Measurements from ENCODE around the gene AANAT. TPM values are rescaled to one million over a fixed set of nuclear protein-coding genes. Genes with fewer than 3 reads are reported as not detected.
A peak's percentile ranks its signal among the peaks of the same experiment; 100 is the strongest.

Gene AANAT
- total RNA-seq, 6 experiments from 2014 or later: not detected

DNA sequence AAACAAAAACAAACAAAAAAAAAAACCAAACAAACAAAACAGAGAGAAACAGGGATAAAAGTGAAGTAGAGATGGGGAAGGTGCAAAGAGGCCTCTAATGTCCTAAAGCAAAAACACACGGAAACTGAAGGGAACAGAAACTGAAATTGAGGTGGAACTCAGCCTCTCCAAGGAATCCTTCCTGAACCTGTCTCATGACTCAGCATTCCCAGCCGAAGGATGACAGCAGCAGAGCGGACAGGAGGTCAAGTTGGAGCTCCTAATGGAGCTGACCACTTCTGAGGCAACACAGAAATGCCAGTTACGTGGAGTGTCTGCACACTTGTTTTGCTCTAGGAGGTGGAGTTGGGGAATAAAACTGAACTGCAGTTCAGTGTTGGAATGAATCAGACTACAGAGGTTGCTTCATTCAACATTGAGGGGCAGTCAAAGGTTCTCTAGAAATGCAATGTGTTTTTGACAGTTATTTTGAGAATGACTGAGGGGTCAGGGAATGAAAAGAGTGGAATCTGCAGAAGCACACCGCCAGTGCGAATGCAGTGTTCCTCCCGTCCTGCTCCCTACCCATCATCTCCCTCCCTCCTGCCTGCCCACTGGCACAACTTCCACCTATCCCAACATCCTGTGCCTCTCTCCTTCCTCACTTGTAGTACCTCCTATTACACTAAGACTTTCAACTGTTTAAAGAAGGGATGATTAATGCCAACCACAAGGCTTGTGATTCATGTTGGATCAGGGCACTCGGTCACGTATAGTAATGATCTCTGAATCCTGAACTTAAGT is 20.8 kb upstream of the AANAT start:
- TF ChIP-seq POLR2A (IDR thresholded peaks at IDR 0.05): no peak
- TF ChIP-seq, protein P1, sequence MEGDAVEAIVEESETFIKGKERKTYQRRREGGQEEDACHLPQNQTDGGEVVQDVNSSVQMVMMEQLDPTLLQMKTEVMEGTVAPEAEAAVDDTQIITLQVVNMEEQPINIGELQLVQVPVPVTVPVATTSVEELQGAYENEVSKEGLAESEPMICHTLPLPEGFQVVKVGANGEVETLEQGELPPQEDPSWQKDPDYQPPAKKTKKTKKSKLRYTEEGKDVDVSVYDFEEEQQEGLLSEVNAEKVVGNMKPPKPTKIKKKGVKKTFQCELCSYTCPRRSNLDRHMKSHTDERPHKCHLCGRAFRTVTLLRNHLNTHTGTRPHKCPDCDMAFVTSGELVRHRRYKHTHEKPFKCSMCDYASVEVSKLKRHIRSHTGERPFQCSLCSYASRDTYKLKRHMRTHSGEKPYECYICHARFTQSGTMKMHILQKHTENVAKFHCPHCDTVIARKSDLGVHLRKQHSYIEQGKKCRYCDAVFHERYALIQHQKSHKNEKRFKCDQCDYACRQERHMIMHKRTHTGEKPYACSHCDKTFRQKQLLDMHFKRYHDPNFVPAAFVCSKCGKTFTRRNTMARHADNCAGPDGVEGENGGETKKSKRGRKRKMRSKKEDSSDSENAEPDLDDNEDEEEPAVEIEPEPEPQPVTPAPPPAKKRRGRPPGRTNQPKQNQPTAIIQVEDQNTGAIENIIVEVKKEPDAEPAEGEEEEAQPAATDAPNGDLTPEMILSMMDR (IDR thresholded peaks at IDR 0.05): no peak
- H3K27me3 ChIP-seq: no peaks in the 10 kb centered on the region
- DNase-seq: no peak
- H3K4me3 ChIP-seq: no peak overlapping the region
- 50% methylated on average over 5 of the region's 9 CpGs for WGBS (ENCODE audit: insufficient coverage, low coverage, low lambda C conversion rate, missing lambda C conversion rate)
- ATAC-seq: peak; percentile 36 to 80 (median 64)
- no peaks in the 10 kb centered on the region for H3K36me3 ChIP-seq
- peaks cover 0 to 13% (median 0%) of the 10 kb centered on the region in 4 donors for H3K4me1 ChIP-seq
- no peaks in the 10 kb centered on the region for H3K9me3 ChIP-seq
- H3K27ac ChIP-seq: no peak overlapping the region
- intact Hi-C loops (cut with DNase I): no loop called here

DNA sequence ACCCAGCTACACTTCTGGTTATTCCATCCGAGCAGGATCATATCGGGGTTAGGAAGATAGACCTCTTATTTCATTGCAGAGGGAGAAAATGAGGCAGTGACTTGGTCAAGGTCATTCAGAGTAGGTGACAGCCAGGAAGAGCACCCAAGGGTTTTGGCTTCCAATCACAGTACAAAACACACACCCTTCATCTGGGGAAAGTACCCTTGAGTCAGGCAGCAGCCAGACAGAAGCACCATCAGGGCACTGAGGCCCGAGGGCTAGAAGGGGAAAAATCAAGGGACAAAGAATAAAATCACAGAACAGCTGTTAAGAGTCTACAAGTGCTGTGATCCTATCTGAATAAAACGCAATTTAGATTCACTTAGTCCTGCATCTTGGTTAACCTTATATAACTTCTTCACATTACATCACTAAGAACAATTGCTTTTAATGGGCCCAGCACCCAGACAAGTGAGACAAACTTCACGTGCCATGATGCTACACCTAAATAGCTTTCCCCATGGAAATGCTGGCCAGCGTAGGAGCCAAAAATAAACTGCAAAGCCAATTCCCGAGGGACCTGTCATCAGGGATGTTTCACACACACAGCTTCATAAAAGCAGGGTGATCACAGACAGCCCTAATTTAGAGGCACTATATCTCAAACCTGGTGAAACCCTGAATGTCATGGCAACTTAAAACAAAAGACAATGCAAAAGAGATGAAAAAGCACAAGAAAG is 19.3 kb upstream of the AANAT start:
- Histone ChIP-seq H3K27me3 (no peaks in the 10 kb centered on the region), H3K36me3 (no peaks in the 10 kb centered on the region), H3K4me1 (peaks cover 0 to 21% (median 3%) of the 10 kb centered on the region in 4 donors), H3K4me3 (no peak overlapping the region), H3K9me3 (no peaks in the 10 kb centered on the region), H3K27ac (no peak overlapping the region)
- 67% methylated on average over 7 of the region's 7 CpGs for WGBS (ENCODE audit: insufficient coverage, low coverage, low lambda C conversion rate, missing lambda C conversion rate)
- intact Hi-C loops (cut with DNase I): no loop called here
- no peak for DNase-seq
- no peak for TF ChIP-seq POLR2A (IDR thresholded peaks at IDR 0.05)
- TF ChIP-seq, protein P1 (IDR thresholded peaks at IDR 0.05): no peak
- ATAC-seq: no peak

DNA sequence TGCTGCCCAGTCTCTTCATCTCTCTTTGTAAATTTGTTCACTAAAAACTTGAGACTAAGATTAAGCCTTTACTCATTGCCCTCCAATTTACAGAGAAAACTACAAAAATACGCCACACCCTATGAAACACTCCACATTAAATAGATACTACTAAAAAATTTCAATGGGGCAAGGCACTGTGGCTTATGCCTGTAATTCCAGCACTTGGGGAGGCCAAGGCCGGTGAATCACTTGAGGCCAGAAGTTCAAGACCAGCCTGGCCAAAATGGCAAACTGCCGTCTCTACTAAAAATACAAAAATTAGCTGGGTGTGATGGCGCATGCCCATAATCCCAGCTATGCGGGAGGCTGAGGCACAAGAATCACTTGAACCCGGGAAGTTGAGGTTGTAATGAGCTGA is 18.3 kb upstream of the AANAT start:
- ATAC-seq (no peak), DNase-seq (no peak)
- intact Hi-C loops (cut with DNase I): no loop called here
- H3K4me3 ChIP-seq: no peak overlapping the region
- H3K4me1 ChIP-seq: peaks cover 0 to 21% (median 3%) of the 10 kb centered on the region in 4 donors
- TF ChIP-seq, protein P1 (IDR thresholded peaks at IDR 0.05): no peak
- TF ChIP-seq POLR2A (IDR thresholded peaks at IDR 0.05): no peak
- no peaks in the 10 kb centered on the region for H3K27me3 ChIP-seq
- H3K9me3 ChIP-seq: no peaks in the 10 kb centered on the region
- WGBS (ENCODE audit: insufficient coverage, low coverage, low lambda C conversion rate, missing lambda C conversion rate): 100% methylated on average over 5 of the region's 6 CpGs
- no peaks in the 10 kb centered on the region for H3K36me3 ChIP-seq
- no peak overlapping the region for H3K27ac ChIP-seq

DNA sequence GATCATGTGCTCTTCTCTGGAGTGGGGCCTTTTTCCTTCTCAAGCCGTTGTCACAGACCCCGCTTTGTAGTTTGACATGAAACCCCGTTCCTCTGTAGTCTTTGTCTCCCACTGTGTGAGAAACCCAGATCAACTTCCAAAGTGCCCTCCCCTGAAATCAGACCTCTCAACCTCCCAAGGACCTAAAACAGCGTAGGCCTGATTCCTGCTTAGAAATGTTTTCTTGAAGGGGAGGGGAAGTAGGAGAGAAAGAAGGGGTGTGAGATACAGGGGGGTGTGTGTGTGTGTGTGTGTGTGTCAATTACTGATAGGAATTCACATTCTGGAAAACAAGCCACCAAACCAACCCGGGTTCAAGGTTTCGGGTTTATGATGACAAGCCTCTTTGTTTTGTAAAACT is 15.9 kb upstream of the AANAT start:
- Histone ChIP-seq H3K4me3 (no peak overlapping the region), H3K9me3 (no peaks in the 10 kb centered on the region), H3K36me3 (no peaks in the 10 kb centered on the region), H3K27me3 (no peaks in the 10 kb centered on the region), H3K4me1 (peaks cover 0 to 20% (median 3%) of the 10 kb centered on the region in 4 donors), H3K27ac (no peak overlapping the region)
- WGBS (ENCODE audit: insufficient coverage, low coverage, low lambda C conversion rate, missing lambda C conversion rate): 83% methylated on average over 6 of the region's 6 CpGs
- no peak for ATAC-seq
- intact Hi-C loops (cut with DNase I): no loop called here
- no peak for DNase-seq
- TF ChIP-seq, protein P1 (IDR thresholded peaks at IDR 0.05): no peak
- no peak for TF ChIP-seq POLR2A (IDR thresholded peaks at IDR 0.05)

All from right lobe of liver (tissue), 6 donors.